Activated CD4-positive, alpha-beta memory T cell treated with anti-CD3 and anti-CD28 coated beads, Interleukin-2, amount 10 ng/mL, durations not matched to agents 7 days and 5 days (primary cell): ENCODE measurements around the gene NXPE2. TPM values are rescaled to one million over a fixed set of nuclear protein-coding genes. Genes with fewer than 3 reads are reported as not detected.
A peak's percentile ranks its signal among the peaks of the same experiment; 100 is the strongest.

Experiments used
- CTCF ChIA-PET: fragments of 350-600 bp; sonication (Branson Sonifier 250); formaldehyde crosslinking; loops from one replicate; lab custom pipeline; 2021; ENCODE audit warnings: antibody characterized with exemption, inconsistent platforms; lab: Charles Lee
- POLR2A ChIA-PET: fragments of 350-600 bp; sonication (Branson Sonifier 250); formaldehyde crosslinking; loops from one replicate; lab custom pipeline; 2021; ENCODE audit warnings: antibody characterized with exemption; lab: Charles Lee
- DNase-seq: peaks from one replicate; pipeline ENCODE4 v3.0.0-alpha.2; 2020
- H3K27ac Mint-ChIP-seq: one replicate; pipeline ENCODE4 v1.8.0; 2021; ENCODE audit warnings: mild to moderate bottlenecking, mixed read lengths
- H3K27me3 Mint-ChIP-seq: one replicate; pipeline ENCODE4 v1.8.0; 2021; ENCODE audit warnings: mixed read lengths
- H3K36me3 Mint-ChIP-seq: one replicate; pipeline ENCODE4 v1.8.0; 2021; ENCODE audit warnings: low read depth, mixed read lengths
- H3K4me1 Mint-ChIP-seq: one replicate; pipeline ENCODE4 v1.8.0; 2021; ENCODE audit warnings: mixed read lengths
- H3K4me3 Mint-ChIP-seq: one replicate; pipeline ENCODE4 v1.8.0; 2021; ENCODE audit warnings: mild to moderate bottlenecking, mixed read lengths
- H3K9me3 Mint-ChIP-seq: one replicate; pipeline ENCODE4 v1.8.0; 2021; ENCODE audit warnings: mixed read lengths
- total RNA-seq, 2 experiments: library from RNA; stranded (reverse); gene quantifications; one replicate each; pipeline ENCODE4 v1.2.3, GENCODE V29; 2021

Gene NXPE2
- total RNA-seq, 2 experiments from 2014 or later: not detected

GRCh38 chr11:114705280-114706024 is 27.1 kb downstream of the NXPE2 start:
- H3K27me3 Mint-ChIP-seq: no peaks in the 10 kb centered on the region
- no peak for DNase-seq
- H3K27ac Mint-ChIP-seq: no peak overlapping the region
- ChIA-PET POLR2A (no interaction called here), CTCF (interaction anchor here (1.2 kb wide), 1 partner anchor 9 kb away, joined by 3 read pairs; no protein-coding TSS in a partner anchor)
- no peaks in the 10 kb centered on the region for H3K36me3 Mint-ChIP-seq
- H3K9me3 Mint-ChIP-seq: no peaks in the 10 kb centered on the region
- H3K4me3 Mint-ChIP-seq: no peak overlapping the region
- no peaks in the 10 kb centered on the region for H3K4me1 Mint-ChIP-seq

- DNase-seq: no peak
- ChIA-PET CTCF (no interaction called here), POLR2A (no interaction called here)
- Mint-ChIP-seq H3K4me1 (no peaks in the 10 kb centered on the region), H3K27ac (no peak overlapping the region), H3K27me3 (no peaks in the 10 kb centered on the region), H3K36me3 (no peaks in the 10 kb centered on the region), H3K4me3 (no peak overlapping the region), H3K9me3 (no peaks in the 10 kb centered on the region)
These were observed 31.6 kb downstream of the NXPE2 start for GRCh38 chr11:114709960-114710359.

GRCh38 chr11:114713756-114714155 is 35.4 kb downstream of the NXPE2 start:
- H3K4me1 Mint-ChIP-seq: no peaks in the 10 kb centered on the region
- ChIA-PET CTCF (no interaction called here), POLR2A (no interaction called here)
- no peak overlapping the region for H3K4me3 Mint-ChIP-seq
- DNase-seq: no peak
- H3K36me3 Mint-ChIP-seq: no peaks in the 10 kb centered on the region
- no peak overlapping the region for H3K27ac Mint-ChIP-seq
- no peaks in the 10 kb centered on the region for H3K27me3 Mint-ChIP-seq
- no peaks in the 10 kb centered on the region for H3K9me3 Mint-ChIP-seq

- no peaks in the 10 kb centered on the region for H3K27me3 Mint-ChIP-seq
- H3K9me3 Mint-ChIP-seq: no peaks in the 10 kb centered on the region
- DNase-seq: no peak
- H3K4me3 Mint-ChIP-seq: no peak overlapping the region
- no peaks in the 10 kb centered on the region for H3K4me1 Mint-ChIP-seq
- CTCF ChIA-PET: no interaction called here
- POLR2A ChIA-PET: no interaction called here
- H3K36me3 Mint-ChIP-seq: no peaks in the 10 kb centered on the region
- H3K27ac Mint-ChIP-seq: no peak overlapping the region
These were observed 41.2 kb downstream of the NXPE2 start for GRCh38 chr11:114719562-114719961.

- Mint-ChIP-seq H3K4me1 (no peaks in the 10 kb centered on the region), H3K9me3 (no peaks in the 10 kb centered on the region), H3K27ac (no peak overlapping the region), H3K4me3 (no peak overlapping the region), H3K36me3 (no peaks in the 10 kb centered on the region), H3K27me3 (peaks cover 2% of the 10 kb centered on the region)
- CTCF ChIA-PET: interaction anchor here (0.6 kb wide), 1 partner anchor 724 kb away, joined by 6 read pairs; no protein-coding TSS in a partner anchor
- DNase-seq: no peak
- POLR2A ChIA-PET: interaction anchor here (0.6 kb wide), 1 partner anchor 728 kb away, joined by 3 read pairs; no protein-coding TSS in a partner anchor
These were observed 46.7 kb downstream of the NXPE2 start for GRCh38 chr11:114724916-114725524.

- no peak for DNase-seq
- no peaks in the 10 kb centered on the region for H3K36me3 Mint-ChIP-seq
- ChIA-PET POLR2A (no interaction called here), CTCF (no interaction called here)
- peaks cover 2% of the 10 kb centered on the region for H3K27me3 Mint-ChIP-seq
- no peak overlapping the region for H3K27ac Mint-ChIP-seq
- H3K4me3 Mint-ChIP-seq: no peak overlapping the region
- H3K9me3 Mint-ChIP-seq: no peaks in the 10 kb centered on the region
- no peaks in the 10 kb centered on the region for H3K4me1 Mint-ChIP-seq
These were observed 47.3 kb downstream of the NXPE2 start for GRCh38 chr11:114725623-114726022.

GRCh38 chr11:114736806-114737205 is 58.5 kb downstream of the NXPE2 start:
- ChIA-PET CTCF (no interaction called here), POLR2A (no interaction called here)
- Mint-ChIP-seq H3K27ac (no peak overlapping the region), H3K9me3 (no peaks in the 10 kb centered on the region), H3K36me3 (no peaks in the 10 kb centered on the region), H3K4me3 (no peak overlapping the region), H3K27me3 (no peaks in the 10 kb centered on the region), H3K4me1 (no peaks in the 10 kb centered on the region)
- no peak for DNase-seq

GRCh38 chr11:114738954-114739353 is 60.6 kb downstream of the NXPE2 start:
- H3K9me3 Mint-ChIP-seq: no peaks in the 10 kb centered on the region
- peak; percentile 46 for DNase-seq
- no peak overlapping the region for H3K27ac Mint-ChIP-seq
- ChIA-PET CTCF (interaction anchor here (0.5 to 1.4 kb wide), 4 partner anchors 22 to 458 kb away, joined by 3 to 7 read pairs (median 3); no protein-coding TSS in a partner anchor), POLR2A (no interaction called here)
- no peak overlapping the region for H3K4me3 Mint-ChIP-seq
- no peaks in the 10 kb centered on the region for H3K36me3 Mint-ChIP-seq
- no peaks in the 10 kb centered on the region for H3K4me1 Mint-ChIP-seq
- H3K27me3 Mint-ChIP-seq: no peaks in the 10 kb centered on the region

GRCh38 chr11:114745150-114745671 is 66.9 kb downstream of the NXPE2 start:
- no peak for DNase-seq
- Mint-ChIP-seq H3K4me3 (no peak overlapping the region), H3K4me1 (no peaks in the 10 kb centered on the region), H3K27ac (no peak overlapping the region), H3K9me3 (no peaks in the 10 kb centered on the region), H3K36me3 (no peaks in the 10 kb centered on the region), H3K27me3 (no peaks in the 10 kb centered on the region)
- POLR2A ChIA-PET: no interaction called here
- CTCF ChIA-PET: no interaction called here

- Mint-ChIP-seq H3K36me3 (no peaks in the 10 kb centered on the region), H3K9me3 (no peaks in the 10 kb centered on the region), H3K27ac (no peak overlapping the region), H3K27me3 (no peaks in the 10 kb centered on the region), H3K4me3 (no peak overlapping the region), H3K4me1 (no peaks in the 10 kb centered on the region)
- no peak for DNase-seq
- POLR2A ChIA-PET: no interaction called here
- CTCF ChIA-PET: no interaction called here
These were observed 67.7 kb downstream of the NXPE2 start for GRCh38 chr11:114746013-114746412.

Other genes starting within 250 kb of the NXPE2 start
- 10 to 100 TPM; 82.1 to 83.4 TPM for gene REXO2, start 239.1 kb upstream of the NXPE2 start, total RNA-seq
- not detected for gene NXPE1, start 118.6 kb upstream of the NXPE2 start, total RNA-seq
- not detected for gene NXPE4, start 82.7 kb upstream of the NXPE2 start, total RNA-seq